ENCODE data around the gene SERTAD2. TPM values are rescaled to one million over a fixed set of nuclear protein-coding genes. Genes with fewer than 3 reads are reported as not detected.

The SERTAD2 gene
- total RNA-seq, 1 donor from 2014 or later, result 41.5 TPM

GRCh38 chr2:64697297-64698176, 43.8 kb upstream of the SERTAD2 start:
- no peak for DNase-seq (ENCODE audit: low spot score in 2 of 2, unreplicated experiment in 2 of 2)
- H3K36me3 Mint-ChIP-seq, result peaks cover 5% of the 10 kb centered on the region
- peaks cover 4% of the 10 kb centered on the region for H3K9me3 Mint-ChIP-seq
- H3K4me3 Mint-ChIP-seq, result no peak overlapping the region
- H3K27me3 Mint-ChIP-seq (ENCODE audit: low read depth), result no peaks in the 10 kb centered on the region
- no peak overlapping the region for H3K27ac Mint-ChIP-seq
- H3K4me1 Mint-ChIP-seq, result peaks cover 10% of the 10 kb centered on the region
- TF ChIP-seq, protein P1, sequence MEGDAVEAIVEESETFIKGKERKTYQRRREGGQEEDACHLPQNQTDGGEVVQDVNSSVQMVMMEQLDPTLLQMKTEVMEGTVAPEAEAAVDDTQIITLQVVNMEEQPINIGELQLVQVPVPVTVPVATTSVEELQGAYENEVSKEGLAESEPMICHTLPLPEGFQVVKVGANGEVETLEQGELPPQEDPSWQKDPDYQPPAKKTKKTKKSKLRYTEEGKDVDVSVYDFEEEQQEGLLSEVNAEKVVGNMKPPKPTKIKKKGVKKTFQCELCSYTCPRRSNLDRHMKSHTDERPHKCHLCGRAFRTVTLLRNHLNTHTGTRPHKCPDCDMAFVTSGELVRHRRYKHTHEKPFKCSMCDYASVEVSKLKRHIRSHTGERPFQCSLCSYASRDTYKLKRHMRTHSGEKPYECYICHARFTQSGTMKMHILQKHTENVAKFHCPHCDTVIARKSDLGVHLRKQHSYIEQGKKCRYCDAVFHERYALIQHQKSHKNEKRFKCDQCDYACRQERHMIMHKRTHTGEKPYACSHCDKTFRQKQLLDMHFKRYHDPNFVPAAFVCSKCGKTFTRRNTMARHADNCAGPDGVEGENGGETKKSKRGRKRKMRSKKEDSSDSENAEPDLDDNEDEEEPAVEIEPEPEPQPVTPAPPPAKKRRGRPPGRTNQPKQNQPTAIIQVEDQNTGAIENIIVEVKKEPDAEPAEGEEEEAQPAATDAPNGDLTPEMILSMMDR (IDR thresholded peaks at IDR 0.05; ENCODE audit: unreplicated experiment), result no peak

DNA sequence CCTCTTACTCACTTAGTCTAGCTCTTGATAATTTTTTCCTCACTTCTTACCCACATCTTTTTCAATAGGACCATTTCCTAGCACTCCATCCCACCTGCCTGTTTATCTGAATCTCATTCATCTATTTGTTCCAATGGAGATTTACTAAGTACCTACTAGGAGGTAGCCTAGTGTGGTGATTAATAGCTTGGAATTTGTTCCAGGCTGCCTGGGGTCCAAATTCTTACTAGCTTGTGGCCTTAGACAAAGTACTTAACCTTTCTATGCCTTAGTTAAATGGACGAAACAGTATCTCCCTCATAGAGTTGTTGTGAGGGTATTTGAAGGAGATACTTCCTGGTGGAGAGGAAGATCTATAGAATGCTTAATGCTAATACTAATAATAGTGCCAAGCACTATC, 42.9 kb upstream of the SERTAD2 start:
- DNase-seq (ENCODE audit: low spot score in 2 of 2, unreplicated experiment in 2 of 2), result no peak
- Mint-ChIP-seq H3K4me3 (no peak overlapping the region), H3K27ac (no peak overlapping the region), H3K36me3 (peaks cover 12% of the 10 kb centered on the region), H3K4me1 (peaks cover 10% of the 10 kb centered on the region), H3K9me3 (peaks cover 13% of the 10 kb centered on the region), H3K27me3 (ENCODE audit: low read depth) (no peaks in the 10 kb centered on the region)
- TF ChIP-seq, protein P1 (IDR thresholded peaks at IDR 0.05; ENCODE audit: unreplicated experiment), result no peak

DNA sequence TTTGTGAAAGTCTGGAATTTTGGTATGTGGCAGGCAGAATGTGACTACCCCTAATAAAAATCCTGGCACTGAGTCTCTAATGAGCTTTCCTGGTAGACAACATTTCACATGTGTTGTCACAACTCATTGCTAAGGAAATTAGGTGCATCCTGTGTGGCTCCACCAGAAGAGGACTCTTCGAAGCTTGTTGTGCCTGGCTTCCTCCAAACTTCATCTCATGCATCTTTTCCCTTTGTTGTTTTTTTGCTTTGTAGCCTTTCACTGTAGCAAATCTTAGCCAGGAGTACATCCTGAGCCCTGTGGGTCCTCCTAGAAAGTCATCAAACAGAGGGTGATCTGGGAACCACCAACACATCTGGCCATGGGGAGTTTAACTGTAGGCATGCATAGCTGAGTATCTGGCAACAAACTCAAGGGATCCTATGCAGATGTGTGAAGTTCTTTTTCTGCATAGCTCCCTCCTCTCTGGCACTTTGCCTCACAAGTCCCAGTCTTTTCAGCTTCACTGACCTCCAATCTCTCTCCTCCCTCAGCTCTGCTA, 42.1 kb upstream of the SERTAD2 start:
- H3K4me3 Mint-ChIP-seq, result no peak overlapping the region
- H3K27ac Mint-ChIP-seq, result no peak overlapping the region
- TF ChIP-seq, protein P1 (IDR thresholded peaks at IDR 0.05; ENCODE audit: unreplicated experiment), result no peak
- H3K4me1 Mint-ChIP-seq, result peaks cover 10% of the 10 kb centered on the region
- DNase-seq (ENCODE audit: low spot score in 2 of 2, unreplicated experiment in 2 of 2), result no peak
- H3K27me3 Mint-ChIP-seq (ENCODE audit: low read depth), result no peaks in the 10 kb centered on the region
- peaks cover 15% of the 10 kb centered on the region for H3K9me3 Mint-ChIP-seq
- H3K36me3 Mint-ChIP-seq, result peaks cover 14% of the 10 kb centered on the region

DNA sequence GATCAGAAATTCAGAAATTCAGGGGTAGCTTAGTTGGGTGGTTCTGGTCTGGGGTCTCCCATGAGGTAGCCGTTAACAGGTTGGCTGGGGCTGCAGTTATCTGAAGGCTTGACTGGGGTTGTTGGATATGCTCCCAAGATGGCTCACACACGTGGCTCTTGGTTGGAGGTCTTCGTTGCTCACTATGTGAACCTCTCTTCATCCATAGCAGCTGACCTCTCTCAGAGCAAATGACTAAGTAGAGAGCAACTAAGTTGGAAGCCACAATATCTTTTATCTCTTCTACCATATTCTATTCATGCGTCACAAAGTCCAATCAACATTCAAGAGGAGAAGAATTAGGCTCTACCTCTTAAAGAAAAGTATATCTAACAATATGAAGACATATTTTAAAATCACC, 38.7 kb upstream of the SERTAD2 start:
- Mint-ChIP-seq H3K36me3 (peaks cover 14% of the 10 kb centered on the region), H3K4me1 (peaks cover 9% of the 10 kb centered on the region), H3K9me3 (peaks cover 15% of the 10 kb centered on the region), H3K4me3 (no peak overlapping the region), H3K27me3 (ENCODE audit: low read depth) (no peaks in the 10 kb centered on the region), H3K27ac (no peak overlapping the region)
- DNase-seq (ENCODE audit: low spot score in 2 of 2, unreplicated experiment in 2 of 2), result no peak
- TF ChIP-seq, protein P1 (IDR thresholded peaks at IDR 0.05; ENCODE audit: unreplicated experiment), result no peak

GRCh38 chr2:64688909-64689308, 35.2 kb upstream of the SERTAD2 start:
- H3K4me1 Mint-ChIP-seq, result no peaks in the 10 kb centered on the region
- H3K4me3 Mint-ChIP-seq, result no peak overlapping the region
- peaks cover 14% of the 10 kb centered on the region for H3K36me3 Mint-ChIP-seq
- no peaks in the 10 kb centered on the region for H3K27me3 Mint-ChIP-seq (ENCODE audit: low read depth)
- DNase-seq (ENCODE audit: low spot score in 2 of 2, unreplicated experiment in 2 of 2), result no peak
- H3K27ac Mint-ChIP-seq, result no peak overlapping the region
- TF ChIP-seq, protein P1 (IDR thresholded peaks at IDR 0.05; ENCODE audit: unreplicated experiment), result no peak
- peaks cover 15% of the 10 kb centered on the region for H3K9me3 Mint-ChIP-seq
